Psoas muscle (tissue), 8 donors: ENCODE data around the gene FMO4. TPM values are rescaled to one million over a fixed set of nuclear protein-coding genes. Genes with fewer than 3 reads are reported as not detected.

Source experiments
- ATAC-seq, 4 donors: fragments of 200-7000 bp; cut with Tn5 transposase; one replicate each; pipeline ENCODE4 v1.9.1; 2020; ENCODE audit warnings: moderate library complexity in 3 of 4, mild to moderate bottlenecking in 2 of 4
- DNase-seq, 2 donors: peaks; one replicate each; pipeline ENCODE4 v3.0.0-alpha.2; 2020
- H3K27ac ChIP-seq: fragments of 200-600 bp; one replicate; pipeline ENCODE4 v1.8.0; 2022
- H3K27me3 ChIP-seq, 3 donors: fragments of 200-600 bp in 1 of 3; one replicate each; pipeline versions ENCODE4 v1.6.1 to v1.8.0; 2013 to 2022; ENCODE audit warnings: low read length in 2 of 3, mild to moderate bottlenecking in 2 of 3, moderate library complexity in 1 of 3; ENCODE audit not compliant: insufficient read depth in 3 of 3
- H3K36me3 ChIP-seq, 2 donors: fragments of 200-600 bp in 1 of 2; one replicate each; pipeline versions ENCODE4 v1.6.1 to v1.8.0; 2013 to 2022; ENCODE audit warnings: low read depth in 1 of 2, mild to moderate bottlenecking in 1 of 2, moderate library complexity in 1 of 2; ENCODE audit not compliant: insufficient read depth in 1 of 2
- H3K4me1 ChIP-seq: fragments of 200-600 bp; one replicate; pipeline ENCODE4 v1.8.0; 2022
- H3K4me3 ChIP-seq: fragments of 200-600 bp; one replicate; pipeline ENCODE4 v1.8.0; 2022; ENCODE audit warnings: mild to moderate bottlenecking
- H3K9me3 ChIP-seq: fragments of 200-600 bp; one replicate; pipeline ENCODE4 v1.8.0; 2022
- WGBS, 3 donors: extraction: QIAGEN DNeasy Blood & Tissue Kit; methylation state at CpG; one replicate each; pipeline versions ENCODE4 v1.1.6 to v1.1.7; 2013; 5-methylcytosine and 5-hydroxymethylcytosine counted together
- intact Hi-C, 2 donors: fragments of 100-400 bp; cut with DNase I; formaldehyde crosslinking; loops; one replicate each; pipeline versions ENCODE4 v1.11.0 to v1.14.2; 2022
- long read RNA-seq, 2 donors: library from polyadenylated mRNA; unstranded; transcript quantifications; one replicate each; pipeline ENCODE4 v2.0.0, GENCODE V29; 2021
- polyA plus RNA-seq, 3 donors: library from polyadenylated mRNA; stranded (reverse); fragments of 200-250 nt; gene quantifications; one replicate each; pipeline ENCODE4 v1.2.3, GENCODE V29; 2013
- total RNA-seq, 4 donors: library from RNA; stranded (reverse); fragmentation: NEBNext Ultra II Directional in 2 of 4; extraction: Animal tissue kit (Norgen Biotek cat#: 25700) in 2 of 4; gene quantifications; one replicate each; pipeline versions ENCODE4 v1.2.1 to v1.2.4, GENCODE V29; 2021 to 2023
- TF ChIP-seq, protein P1 (sequence below): fragments of 200-600 bp; IDR thresholded peaks from one replicate; pipeline ENCODE4 v1.8.0; 2022; ENCODE audit warnings: antibody characterized with exemption
- donor health status: healthy with polysubstance abuse.
- donor health status: DM: no; HTN: no; CAD: no; lungs with moderate emphysema.
- donor health status: Bipolar disorder and iron deficiency.
- donor health status: healthy.
- donor health status: DM: yes; HTN: yes; CAD: no.
- donor health status: DM: no; HTN: no; CAD: no.
- donor health status: DM: no; HTN: no; CAD: no.
- donor health status: DM: yes; HTN: yes; CAD: no.

FMO4 gene, protein sequence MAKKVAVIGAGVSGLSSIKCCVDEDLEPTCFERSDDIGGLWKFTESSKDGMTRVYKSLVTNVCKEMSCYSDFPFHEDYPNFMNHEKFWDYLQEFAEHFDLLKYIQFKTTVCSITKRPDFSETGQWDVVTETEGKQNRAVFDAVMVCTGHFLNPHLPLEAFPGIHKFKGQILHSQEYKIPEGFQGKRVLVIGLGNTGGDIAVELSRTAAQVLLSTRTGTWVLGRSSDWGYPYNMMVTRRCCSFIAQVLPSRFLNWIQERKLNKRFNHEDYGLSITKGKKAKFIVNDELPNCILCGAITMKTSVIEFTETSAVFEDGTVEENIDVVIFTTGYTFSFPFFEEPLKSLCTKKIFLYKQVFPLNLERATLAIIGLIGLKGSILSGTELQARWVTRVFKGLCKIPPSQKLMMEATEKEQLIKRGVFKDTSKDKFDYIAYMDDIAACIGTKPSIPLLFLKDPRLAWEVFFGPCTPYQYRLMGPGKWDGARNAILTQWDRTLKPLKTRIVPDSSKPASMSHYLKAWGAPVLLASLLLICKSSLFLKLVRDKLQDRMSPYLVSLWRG
- total RNA-seq: 1 to 10 TPM in 1 of 4 donors, under 1 TPM in 3; 0.59 to 1.7 (median 0.75) TPM
- polyA plus RNA-seq: 1 to 10 TPM in 1 of 3 donors, under 1 TPM in 2; 0.15 to 1.1 (median 0.61) TPM
- long read RNA-seq, donor 1: 0 reads
- long read RNA-seq, donor 2: 0 reads

DNA sequence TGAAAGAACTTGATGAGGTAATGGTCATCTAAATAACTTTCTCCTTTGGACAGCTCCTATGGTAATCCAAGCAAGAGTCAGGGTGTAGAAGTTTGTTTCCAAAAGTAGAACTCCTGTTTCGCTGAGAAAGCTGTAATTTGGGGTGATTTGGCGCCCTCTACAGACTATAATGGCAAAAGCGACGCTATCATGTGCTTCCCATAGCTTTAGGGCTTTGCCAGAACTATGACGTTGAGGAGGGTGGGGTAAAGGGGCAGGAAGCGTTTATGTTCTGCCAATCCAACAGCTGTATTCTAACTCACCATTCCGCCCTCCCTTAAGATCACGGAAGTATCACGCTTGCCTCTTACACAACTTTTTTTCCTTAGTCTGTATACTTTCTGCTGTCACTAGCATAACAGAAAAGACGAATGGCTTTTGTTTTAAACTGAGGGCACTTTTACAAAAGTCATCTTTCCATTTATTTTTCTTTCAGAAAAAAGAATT lies at the start of gene FMO4:
Gene FMO4 (plus strand): TSS at position 349 of the 486 bp plus-strand sequence. CDS start 5,643 bp downstream, outside the sequence.
- intact Hi-C loops: loop anchor here (1.0 to 10.0 kb wide), 4 partner anchors 67 to 347 kb away; partner anchors contain the start of gene FMO1 (in 1 of the 2)
- Histone ChIP-seq H3K4me3 (peak within 1 kb of the TSS; percentile 50), H3K27me3 (no peaks in the 10 kb centered on the region), H3K27ac (peak within 1 kb of the TSS; percentile 51), H3K4me1 (no peaks in the 10 kb centered on the region), H3K9me3 (no peaks in the 10 kb centered on the region), H3K36me3 (no peaks in the 10 kb centered on the region)
- DNase-seq: peak; percentile 70 to 75
- TF ChIP-seq, protein P1, sequence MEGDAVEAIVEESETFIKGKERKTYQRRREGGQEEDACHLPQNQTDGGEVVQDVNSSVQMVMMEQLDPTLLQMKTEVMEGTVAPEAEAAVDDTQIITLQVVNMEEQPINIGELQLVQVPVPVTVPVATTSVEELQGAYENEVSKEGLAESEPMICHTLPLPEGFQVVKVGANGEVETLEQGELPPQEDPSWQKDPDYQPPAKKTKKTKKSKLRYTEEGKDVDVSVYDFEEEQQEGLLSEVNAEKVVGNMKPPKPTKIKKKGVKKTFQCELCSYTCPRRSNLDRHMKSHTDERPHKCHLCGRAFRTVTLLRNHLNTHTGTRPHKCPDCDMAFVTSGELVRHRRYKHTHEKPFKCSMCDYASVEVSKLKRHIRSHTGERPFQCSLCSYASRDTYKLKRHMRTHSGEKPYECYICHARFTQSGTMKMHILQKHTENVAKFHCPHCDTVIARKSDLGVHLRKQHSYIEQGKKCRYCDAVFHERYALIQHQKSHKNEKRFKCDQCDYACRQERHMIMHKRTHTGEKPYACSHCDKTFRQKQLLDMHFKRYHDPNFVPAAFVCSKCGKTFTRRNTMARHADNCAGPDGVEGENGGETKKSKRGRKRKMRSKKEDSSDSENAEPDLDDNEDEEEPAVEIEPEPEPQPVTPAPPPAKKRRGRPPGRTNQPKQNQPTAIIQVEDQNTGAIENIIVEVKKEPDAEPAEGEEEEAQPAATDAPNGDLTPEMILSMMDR: peak; percentile 59
- 0 to 1% (median 0%) methylated on average over 10 of the region's 10 CpGs for WGBS, 3 donors
- ATAC-seq: peak; percentile 97 to 100 (median 100)

DNA sequence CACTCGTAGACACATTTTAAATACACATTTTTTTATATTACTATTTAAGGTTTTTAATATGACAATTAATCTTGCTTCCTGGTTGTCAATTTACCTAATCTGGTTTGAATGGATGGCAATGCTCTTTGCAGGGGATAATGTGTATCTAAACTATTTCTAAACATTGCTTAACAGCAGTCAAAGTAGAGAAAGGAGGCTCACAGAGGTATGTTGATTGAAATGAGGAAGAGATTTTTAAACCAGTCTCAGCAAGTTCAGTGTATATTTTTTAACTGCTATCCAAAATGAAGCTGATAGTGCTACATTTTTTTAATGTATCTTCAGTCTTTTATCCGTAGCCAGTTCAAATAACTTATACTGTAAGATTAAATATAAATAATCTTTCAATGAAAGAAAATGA lies 48.3 kb upstream of the FMO4 start:
- ATAC-seq (no peak), DNase-seq (no peak)
- WGBS, 3 donors: 73 to 88% (median 80%) methylated on average over 2 of the region's 2 CpGs
- H3K36me3 ChIP-seq: no peaks in the 10 kb centered on the region
- no peaks in the 10 kb centered on the region for H3K4me1 ChIP-seq
- no peak overlapping the region for H3K27ac ChIP-seq
- H3K4me3 ChIP-seq: no peak overlapping the region
- H3K9me3 ChIP-seq: no peaks in the 10 kb centered on the region
- TF ChIP-seq, protein P1: no peak
- no peaks in the 10 kb centered on the region for H3K27me3 ChIP-seq
- intact Hi-C loops: no loop called here

DNA sequence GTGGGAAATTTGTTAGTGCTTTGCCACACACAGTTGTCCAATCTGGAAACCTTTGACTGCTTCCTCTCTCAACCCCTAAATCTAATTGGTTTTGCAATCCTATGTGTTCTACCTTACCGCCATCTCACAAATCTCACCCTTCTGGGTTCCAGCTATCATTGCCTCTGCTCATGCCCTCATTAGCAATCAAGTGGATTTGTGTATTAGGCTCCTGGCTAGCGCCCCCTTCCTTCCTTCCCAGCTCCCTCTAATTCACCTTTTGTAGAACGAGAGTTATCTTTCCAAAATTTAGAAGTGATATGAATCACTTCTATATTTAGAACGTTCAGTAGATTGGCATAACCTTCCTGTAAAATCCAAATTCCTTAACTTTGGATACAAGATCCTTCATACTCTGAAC lies 47.1 kb upstream of the FMO4 start:
- no peaks in the 10 kb centered on the region for H3K36me3 ChIP-seq
- H3K4me1 ChIP-seq: no peaks in the 10 kb centered on the region
- no peak overlapping the region for H3K27ac ChIP-seq
- WGBS, 3 donors: 54 to 57% (median 55%) methylated on average over 4 of the region's 4 CpGs
- TF ChIP-seq, protein P1: no peak
- no peak overlapping the region for H3K4me3 ChIP-seq
- H3K27me3 ChIP-seq: no peaks in the 10 kb centered on the region
- no peak for DNase-seq
- intact Hi-C loops: no loop called here
- no peaks in the 10 kb centered on the region for H3K9me3 ChIP-seq
- no peak for ATAC-seq

DNA sequence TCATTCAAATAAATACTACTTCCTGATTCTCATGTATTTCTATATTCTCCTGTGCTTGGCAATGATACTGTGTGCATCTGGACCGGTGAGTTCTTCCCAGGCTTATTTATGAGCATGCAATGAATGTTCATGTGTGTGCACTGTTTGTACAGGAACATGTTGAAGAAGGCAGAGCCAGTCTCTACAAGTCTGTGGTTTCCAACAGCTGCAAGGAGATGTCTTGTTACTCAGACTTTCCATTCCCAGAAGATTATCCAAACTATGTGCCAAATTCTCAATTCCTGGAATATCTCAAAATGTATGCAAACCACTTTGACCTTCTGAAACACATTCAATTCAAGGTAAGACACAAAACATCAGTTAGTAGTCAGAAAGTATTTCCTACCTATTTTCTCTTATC lies 46.6 kb upstream of the FMO4 start:
- H3K4me3 ChIP-seq: no peak overlapping the region
- no peaks in the 10 kb centered on the region for H3K36me3 ChIP-seq
- H3K27ac ChIP-seq: no peak overlapping the region
- TF ChIP-seq, protein P1: no peak
- DNase-seq (no peak), ATAC-seq (no peak)
- H3K4me1 ChIP-seq: no peaks in the 10 kb centered on the region
- no peaks in the 10 kb centered on the region for H3K9me3 ChIP-seq
- 9 to 18% (median 15%) methylated on average over 1 of the region's 1 CpG for WGBS, 3 donors
- intact Hi-C loops: no loop called here
- no peaks in the 10 kb centered on the region for H3K27me3 ChIP-seq
